Muscle of leg (tissue), 11 donors: Measurements from ENCODE around the gene DBI. TPM values are rescaled to one million over a fixed set of nuclear protein-coding genes. Genes with fewer than 3 reads are reported as not detected.
A peak's percentile ranks its signal among the peaks of the same experiment; 100 is the strongest.
"Not testable (repeated sequence)": the region's sequence is repeated elsewhere in the genome, so short reads cannot be mapped to it uniquely, and the experiment has no call there.

ENCODE experiments used
- DNase-seq: peaks from one replicate; pipeline ENCODE4 v3.0.0; 2013
- H3K27ac ChIP-seq: one replicate; pipeline ENCODE4 v1.5.1; 2013; ENCODE audit warnings: mild to moderate bottlenecking, low read length, control low read depth
- H3K27me3 ChIP-seq: one replicate; pipeline ENCODE4 v1.6.1; 2013; ENCODE audit warnings: low read length; ENCODE audit not compliant: control insufficient read depth, insufficient read depth
- H3K36me3 ChIP-seq: one replicate; pipeline ENCODE4 v1.6.1; 2013; ENCODE audit warnings: low read length; ENCODE audit not compliant: control insufficient read depth, insufficient read depth
- H3K4me1 ChIP-seq: one replicate; pipeline ENCODE4 v1.6.1; 2013; ENCODE audit warnings: low read length; ENCODE audit not compliant: control insufficient read depth, insufficient read depth
- H3K4me3 ChIP-seq: one replicate; pipeline ENCODE4 v1.5.1; 2013; ENCODE audit warnings: low read length, control low read depth
- H3K9me3 ChIP-seq: replicated peaks from 2 replicates; pipeline ENCODE4 v1.6.1; 2013; ENCODE audit warnings: low read depth, low read length; ENCODE audit not compliant: control insufficient read depth
- WGBS: methylation state at CpG from one replicate; pipeline ENCODE4 v1.1.5; 2013; ENCODE audit warnings: missing lambda C conversion rate; ENCODE audit not compliant: insufficient coverage; 5-methylcytosine and 5-hydroxymethylcytosine counted together
- polyA plus RNA-seq, 8 donors: library from polyadenylated mRNA; unstranded; fragments of 120-200 nt; gene quantifications; one replicate each; pipeline versions ENCODE4 v1.2.1 to v1.2.3, GENCODE V29; 2013; ENCODE audit warnings: inconsistent platforms in 1 of 8, low replicate concordance in 1 of 8; ENCODE audit not compliant: insufficient read length in 8 of 8, insufficient read depth in 1 of 8
- total RNA-seq: library from RNA; stranded (reverse); fragments of 120-200 nt; gene quantifications from one replicate; pipeline ENCODE4 v1.2.4, GENCODE V29; 2013

The DBI gene
- total and polyA plus RNA-seq, 9 donors: 179 to 319 (median 269) TPM

GRCh38 chr2:119373907-119374745 lies 7.3 kb downstream of the DBI start:
- not testable (repeated sequence) for H3K27me3 ChIP-seq, H3K9me3 ChIP-seq, H3K27ac ChIP-seq, DNase-seq, H3K4me3 ChIP-seq
- Histone ChIP-seq H3K4me1 (peaks cover 24% of the 10 kb centered on the region), H3K36me3 (peaks cover 43% of the 10 kb centered on the region)
- WGBS: no CpG with 5 or more reads among the region's 5 CpGs

GRCh38 chr2:119376406-119376805 lies 9.6 kb downstream of the DBI start:
- H3K9me3 ChIP-seq, H3K27ac ChIP-seq, DNase-seq, H3K4me3 ChIP-seq, H3K27me3 ChIP-seq: not testable (repeated sequence)
- H3K4me1 ChIP-seq: peaks cover 21% of the 10 kb centered on the region
- peaks cover 23% of the 10 kb centered on the region for H3K36me3 ChIP-seq
- 87% methylated on average over 4 of the region's 6 CpGs for WGBS

DNA sequence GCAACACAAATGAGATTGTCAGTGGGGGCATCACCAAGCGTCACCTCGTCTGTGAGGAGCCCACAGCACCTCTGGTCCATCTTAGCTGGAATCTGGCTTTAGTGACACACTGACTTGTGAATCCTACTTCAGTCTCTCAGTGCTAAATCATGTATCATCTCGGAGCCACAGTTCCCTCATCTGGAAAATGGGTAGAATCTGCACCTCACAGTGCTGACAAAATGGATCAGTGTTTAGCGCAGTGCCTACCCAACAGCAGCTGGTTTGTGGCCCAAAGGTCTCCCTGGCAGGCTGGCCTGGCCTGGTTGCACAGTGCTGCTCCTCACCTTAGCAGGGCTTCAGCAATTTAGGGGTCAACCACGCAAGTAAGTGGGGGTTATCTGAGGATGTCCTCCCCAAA lies 10.0 kb downstream of the DBI start:
- Histone ChIP-seq H3K36me3 (peaks cover 19% of the 10 kb centered on the region), H3K4me1 (peaks cover 21% of the 10 kb centered on the region), H3K27me3 (no peaks in the 10 kb centered on the region), H3K9me3 (peaks cover 2% of the 10 kb centered on the region), H3K27ac (no peak overlapping the region), H3K4me3 (no peak overlapping the region)
- DNase-seq: no peak
- WGBS: 95% methylated on average over 4 of the region's 5 CpGs

GRCh38 chr2:119377294-119377992 lies 10.7 kb downstream of the DBI start:
- peaks cover 21% of the 10 kb centered on the region for H3K4me1 ChIP-seq
- H3K9me3 ChIP-seq: peaks cover 2% of the 10 kb centered on the region
- peaks cover 13% of the 10 kb centered on the region for H3K36me3 ChIP-seq
- peak overlapping the region; percentile 80 for H3K27ac ChIP-seq
- WGBS: 75% methylated on average over 3 of the region's 7 CpGs
- no peaks in the 10 kb centered on the region for H3K27me3 ChIP-seq
- no peak overlapping the region for H3K4me3 ChIP-seq
- DNase-seq: no peak

GRCh38 chr2:119377993-119378345 lies 11.2 kb downstream of the DBI start:
- Histone ChIP-seq H3K9me3 (peaks cover 2% of the 10 kb centered on the region), H3K27ac (peak overlapping the region; percentile 80), H3K4me3 (no peak overlapping the region), H3K36me3 (peaks cover 8% of the 10 kb centered on the region), H3K27me3 (no peaks in the 10 kb centered on the region), H3K4me1 (peaks cover 21% of the 10 kb centered on the region)
- DNase-seq: peak; percentile 76
- WGBS: 25% methylated on average over 3 of the region's 5 CpGs

GRCh38 chr2:119378566-119378965 lies 11.8 kb downstream of the DBI start:
- 60% methylated on average over 1 of the region's 6 CpGs for WGBS
- Histone ChIP-seq H3K27ac (no peak overlapping the region), H3K36me3 (peaks cover 2% of the 10 kb centered on the region), H3K9me3 (no peaks in the 10 kb centered on the region), H3K4me1 (peaks cover 21% of the 10 kb centered on the region), H3K4me3 (no peak overlapping the region), H3K27me3 (no peaks in the 10 kb centered on the region)
- DNase-seq: no peak

- no peak overlapping the region for H3K4me3 ChIP-seq
- H3K4me1 ChIP-seq: peaks cover 7% of the 10 kb centered on the region
- peak; percentile 20 for DNase-seq
- H3K9me3 ChIP-seq: no peaks in the 10 kb centered on the region
- 65% methylated on average over 5 of the region's 6 CpGs for WGBS
- no peaks in the 10 kb centered on the region for H3K27me3 ChIP-seq
- no peaks in the 10 kb centered on the region for H3K36me3 ChIP-seq
- H3K27ac ChIP-seq: no peak overlapping the region
Observed at GRCh38 chr2:119383410-119384140, 16.8 kb downstream of the DBI start.

GRCh38 chr2:119384971-119385370 lies 18.2 kb downstream of the DBI start:
- Histone ChIP-seq H3K4me1 (peaks cover 13% of the 10 kb centered on the region), H3K27ac (no peak overlapping the region), H3K4me3 (no peak overlapping the region), H3K27me3 (no peaks in the 10 kb centered on the region), H3K9me3 (no peaks in the 10 kb centered on the region), H3K36me3 (no peaks in the 10 kb centered on the region)
- WGBS: 72% methylated on average over 2 of the region's 4 CpGs
- DNase-seq: no peak

- WGBS: no CpG with 5 or more reads among the region's 3 CpGs
- peaks cover 13% of the 10 kb centered on the region for H3K4me1 ChIP-seq
- H3K9me3 ChIP-seq: no peaks in the 10 kb centered on the region
- no peak for DNase-seq
- no peak overlapping the region for H3K4me3 ChIP-seq
- H3K27ac ChIP-seq: no peak overlapping the region
- no peaks in the 10 kb centered on the region for H3K36me3 ChIP-seq
- no peaks in the 10 kb centered on the region for H3K27me3 ChIP-seq
Observed at GRCh38 chr2:119385466-119385865, 18.7 kb downstream of the DBI start.
